NCI-H82 (cell line): ENCODE data around the gene CCDC157.
A peak's percentile ranks its signal among the peaks of the same experiment; 100 is the strongest.
"Not testable (repeated sequence)": the region's sequence is repeated elsewhere in the genome, so short reads cannot be mapped to it uniquely, and the experiment has no call there.

ENCODE experiments used
- DNase-seq: peaks from one replicate; lab custom pipeline; 2025; lab: John Stamatoyannopoulos, UW

The CCDC157 gene

GRCh38 chr22:30390974-30391691 is 34.3 kb downstream of the CCDC157 start:
- DNase-seq, result peak; percentile 86

- peak; percentile 95 for DNase-seq
Observed at GRCh38 chr22:30392661-30393321, 36.0 kb downstream of the CCDC157 start.

GRCh38 chr22:30393322-30393680 is 36.5 kb downstream of the CCDC157 start:
- DNase-seq, result no peak

GRCh38 chr22:30393885-30394284 is 37.1 kb downstream of the CCDC157 start:
- no peak for DNase-seq

GRCh38 chr22:30396871-30397655 is 40.3 kb downstream of the CCDC157 start, which contains the start of gene SEC14L2:
TSS of gene SEC14L2 (plus strand) at chr22:30397018. CDS start at chr22:30397117, 99 bp downstream.
- DNase-seq, result peak; percentile 67

GRCh38 chr22:30397656-30398635 is 41.1 kb downstream of the CCDC157 start:
- peak; percentile 25 for DNase-seq

- DNase-seq, result no peak
Observed at GRCh38 chr22:30398685-30399680, 42.2 kb downstream of the CCDC157 start.

GRCh38 chr22:30399718-30400117 is 42.9 kb downstream of the CCDC157 start:
- DNase-seq, result no peak

- DNase-seq, result no peak
Observed at GRCh38 chr22:30400159-30400558, 43.4 kb downstream of the CCDC157 start.

GRCh38 chr22:30401024-30401423 is 44.2 kb downstream of the CCDC157 start:
- DNase-seq, result not testable (repeated sequence)

- DNase-seq, result no peak
Observed at GRCh38 chr22:30402028-30402765, 45.4 kb downstream of the CCDC157 start.

GRCh38 chr22:30402766-30403104 is 45.9 kb downstream of the CCDC157 start:
- not testable (repeated sequence) for DNase-seq

- DNase-seq, result no peak
Observed at GRCh38 chr22:30404307-30404706, 47.5 kb downstream of the CCDC157 start.

- DNase-seq, result no peak
Observed at GRCh38 chr22:30405731-30406130, 48.9 kb downstream of the CCDC157 start.

GRCh38 chr22:30406400-30406799 is 49.6 kb downstream of the CCDC157 start:
- DNase-seq, result no peak

GRCh38 chr22:30408388-30409102 is 51.7 kb downstream of the CCDC157 start:
- no peak for DNase-seq

GRCh38 chr22:30411780-30412179 is 55.0 kb downstream of the CCDC157 start:
- no peak for DNase-seq

- DNase-seq, result no peak
Observed at GRCh38 chr22:30413001-30413400, 56.2 kb downstream of the CCDC157 start.
